Measurements from ENCODE around the gene ZNF385B. TPM values are rescaled to one million over a fixed set of nuclear protein-coding genes. Genes with fewer than 3 reads are reported as not detected.

The ZNF385B gene
- total RNA-seq, 1 experiment from 2014 or later: 9.3 TPM

GRCh38 chr2:179692043-179692442 lies 169.4 kb downstream of the ZNF385B start:
- DNase-seq (ENCODE audit: low read depth, low spot score) (no peak), ATAC-seq (no peak)
- TF ChIP-seq CBX3 (IDR thresholded peaks at IDR 0.05; ENCODE audit: low read depth): no peak
- no peak for TF ChIP-seq ZBTB33 (IDR thresholded peaks at IDR 0.05; ENCODE audit: extremely low read depth, insufficient replicate concordance, low read length)
- no peak for TF ChIP-seq EGR1 (IDR thresholded peaks at IDR 0.05; ENCODE audit: low read depth)
- TF ChIP-seq CEBPB (IDR thresholded peaks at IDR 0.05; ENCODE audit: low read depth): no peak
- no peak for TF ChIP-seq EZH2 (IDR thresholded peaks at IDR 0.05)
- no peak for TF ChIP-seq ATF3 (IDR thresholded peaks at IDR 0.05)
- no peak for TF ChIP-seq TCF7L2 (IDR thresholded peaks at IDR 0.05; ENCODE audit: borderline replicate concordance, extremely low read depth, insufficient read depth, insufficient read length)
- TF ChIP-seq ZNF274 (IDR thresholded peaks at IDR 0.05; ENCODE audit: low read depth, low read length): no peak
- ChIA-PET POLR2A (no interaction called here), CTCF (no interaction called here), RAD21 (ENCODE audit: low non-redundant PET in 1 of 2, low total read pairs in 2 of 2, uncharacterized antibody in 2 of 2, unreplicated experiment in 2 of 2) (interaction anchor here in 1 of 2 experiments (0.6 kb wide), 1 partner anchor 587 kb away, joined by 3 read pairs; no protein-coding TSS in a partner anchor)
- H3K9me2 ChIP-seq (ENCODE audit: insufficient read depth): no peaks in the 10 kb centered on the region
- H3K27me3 ChIP-seq (ENCODE audit: insufficient read depth, low read length): no peaks in the 10 kb centered on the region
- H3K79me2 ChIP-seq (ENCODE audit: insufficient read depth, low read length): no peaks in the 10 kb centered on the region
- no peak overlapping the region for H2AFZ ChIP-seq (ENCODE audit: low read depth, low read length, poor library complexity, severe bottlenecking)
- 0 out of 4 replicates have a peak, but pooled peaks cover 0 to 5% of the 10 kb centered on the region in 2 experiments for H3K4me1 ChIP-seq (ENCODE audit: control insufficient read depth in 1 of 2, insufficient read depth in 2 of 2, low read length in 2 of 2)
- no peaks in the 10 kb centered on the region for H3K36me3 ChIP-seq (ENCODE audit: control insufficient read depth in 1 of 2, insufficient read depth in 2 of 2, low read length in 2 of 2)
- BruUV-seq (replicated peaks): no TSS peak
- H3K9ac ChIP-seq (ENCODE audit: low read length): no peak overlapping the region
- H3K4me2 ChIP-seq (ENCODE audit: low read length): no peak overlapping the region
- intact Hi-C loops (cut with micrococcal nuclease): no loop called here
- no peak overlapping the region for H3K27ac ChIP-seq (ENCODE audit: low read depth, low read length)
- no peak overlapping the region for H3K4me3 ChIP-seq (replicated peaks in 1 of 2; ENCODE audit: low read depth in 1 of 2, low read length in 2 of 2)
- H3K9me3 ChIP-seq (ENCODE audit: control insufficient read depth in 1 of 2, insufficient read depth in 1 of 2, low read depth in 1 of 2, low read length in 2 of 2): no peaks in the 10 kb centered on the region
- no peaks in the 10 kb centered on the region for H4K20me1 ChIP-seq (ENCODE audit: insufficient read depth)

Measured in HCT116 (cell line).